ENCODE measurements around the gene CFTR. TPM values are rescaled to one million over a fixed set of nuclear protein-coding genes. Genes with fewer than 3 reads are reported as not detected.

The CFTR gene
- total RNA-seq, 1 experiment from 2014 or later = 1.2 TPM

DNA sequence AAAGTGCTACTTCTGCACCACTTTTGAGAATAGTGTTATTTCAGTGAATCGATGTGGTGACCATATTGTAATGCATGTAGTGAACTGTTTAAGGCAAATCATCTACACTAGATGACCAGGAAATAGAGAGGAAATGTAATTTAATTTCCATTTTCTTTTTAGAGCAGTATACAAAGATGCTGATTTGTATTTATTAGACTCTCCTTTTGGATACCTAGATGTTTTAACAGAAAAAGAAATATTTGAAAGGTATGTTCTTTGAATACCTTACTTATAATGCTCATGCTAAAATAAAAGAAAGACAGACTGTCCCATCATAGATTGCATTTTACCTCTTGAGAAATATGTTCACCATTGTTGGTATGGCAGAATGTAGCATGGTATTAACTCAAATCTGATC lies 110.4 kb downstream of the CFTR start:
- no peaks in the 10 kb centered on the region; the same call in 1 of the 2 replicates for H3K27me3 Mint-ChIP-seq (ENCODE audit: low read depth)
- H3K4me3 Mint-ChIP-seq = no peak overlapping the region
- Histone ChIP-seq H3K14ac (ENCODE audit: insufficient read depth, low read length) (no peak overlapping the region), H3K18ac (ENCODE audit: insufficient read length, low read depth, low read length) (no peak overlapping the region), H3K4me1 (ENCODE audit: insufficient read depth, low read length) (peaks cover 2% of the 10 kb centered on the region; the same call in 1 of the 2 replicates), H3K9ac (ENCODE audit: extremely low read depth, insufficient read length, low read length) (no peak overlapping the region), H4K8ac (replicated peaks; ENCODE audit: insufficient read length, low read depth, low read length) (no peak overlapping the region), H2AFZ (ENCODE audit: low read length) (no peak overlapping the region), H2BK20ac (ENCODE audit: low read depth, low read length, poor library complexity, severe bottlenecking) (no peak overlapping the region), H3K4me2 (ENCODE audit: insufficient read depth, insufficient read length, low read length) (no peak overlapping the region), H3K27me3 (ENCODE audit: insufficient read depth, low read length) (no peaks in the 10 kb centered on the region), H3T11ph (ENCODE audit: low read length) (no peak overlapping the region), H3K23me2 (ENCODE audit: insufficient read length, low read depth, low read length, poor library complexity, severe bottlenecking) (no peaks in the 10 kb centered on the region), H2BK15ac (ENCODE audit: low read depth, low read length) (no peak overlapping the region), H2AK5ac (ENCODE audit: insufficient read length, low read length) (no peak overlapping the region), H3K23ac (ENCODE audit: insufficient read length, low read depth, low read length) (no peak overlapping the region), H3K56ac (ENCODE audit: insufficient read length, low read depth, low read length) (no peak overlapping the region), H2BK5ac (ENCODE audit: insufficient read length, low read length) (no peak overlapping the region), H4K20me1 (ENCODE audit: control insufficient read depth, insufficient read depth, insufficient read length) (no peaks in the 10 kb centered on the region), H3K79me2 (ENCODE audit: insufficient read depth, low read length) (no peaks in the 10 kb centered on the region), H3K9me3 (ENCODE audit: control insufficient read depth, low read depth, low read length) (no peaks in the 10 kb centered on the region), H2BK120ac (ENCODE audit: low read depth, low read length, poor library complexity, severe bottlenecking) (no peak overlapping the region), H3K79me1 (ENCODE audit: insufficient read depth, low read depth, low read length, poor library complexity, severe bottlenecking) (no peaks in the 10 kb centered on the region), H3K27ac (ENCODE audit: insufficient read length, low read depth, low read length) (no peak overlapping the region), H2BK12ac (ENCODE audit: insufficient read length, low read depth, low read length) (no peak overlapping the region), H4K5ac (ENCODE audit: insufficient read length, low read depth, low read length) (no peak overlapping the region), H3K4ac (ENCODE audit: low read depth, low read length) (no peak overlapping the region), H4K91ac (ENCODE audit: insufficient read length, low read depth, low read length) (no peak overlapping the region)
- no peak overlapping the region for H3K27ac Mint-ChIP-seq
- H3K36me3 Mint-ChIP-seq (ENCODE audit: insufficient read depth in 1 of 3, low read depth in 3 of 3) = no peaks in the 10 kb centered on the region
- no peak for DNase-seq
- no CpG with 5 or more reads among the region's 1 CpG for WGBS (ENCODE audit: extremely low coverage, insufficient read length, low lambda C conversion rate)
- no peaks in the 10 kb centered on the region for H3K9me3 Mint-ChIP-seq
- TF ChIP-seq, protein P1, sequence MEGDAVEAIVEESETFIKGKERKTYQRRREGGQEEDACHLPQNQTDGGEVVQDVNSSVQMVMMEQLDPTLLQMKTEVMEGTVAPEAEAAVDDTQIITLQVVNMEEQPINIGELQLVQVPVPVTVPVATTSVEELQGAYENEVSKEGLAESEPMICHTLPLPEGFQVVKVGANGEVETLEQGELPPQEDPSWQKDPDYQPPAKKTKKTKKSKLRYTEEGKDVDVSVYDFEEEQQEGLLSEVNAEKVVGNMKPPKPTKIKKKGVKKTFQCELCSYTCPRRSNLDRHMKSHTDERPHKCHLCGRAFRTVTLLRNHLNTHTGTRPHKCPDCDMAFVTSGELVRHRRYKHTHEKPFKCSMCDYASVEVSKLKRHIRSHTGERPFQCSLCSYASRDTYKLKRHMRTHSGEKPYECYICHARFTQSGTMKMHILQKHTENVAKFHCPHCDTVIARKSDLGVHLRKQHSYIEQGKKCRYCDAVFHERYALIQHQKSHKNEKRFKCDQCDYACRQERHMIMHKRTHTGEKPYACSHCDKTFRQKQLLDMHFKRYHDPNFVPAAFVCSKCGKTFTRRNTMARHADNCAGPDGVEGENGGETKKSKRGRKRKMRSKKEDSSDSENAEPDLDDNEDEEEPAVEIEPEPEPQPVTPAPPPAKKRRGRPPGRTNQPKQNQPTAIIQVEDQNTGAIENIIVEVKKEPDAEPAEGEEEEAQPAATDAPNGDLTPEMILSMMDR (conservative IDR thresholded peaks at IDR 0.05) = no peak
- peaks cover 9 to 10% of the 10 kb centered on the region in 2 experiments for H3K4me1 Mint-ChIP-seq
